ENCODE measurements around the gene PCGF3.
"Not testable (repeated sequence)": the region's sequence is repeated elsewhere in the genome, so short reads cannot be mapped to it uniquely, and the experiment has no call there.

PCGF3 gene

DNA sequence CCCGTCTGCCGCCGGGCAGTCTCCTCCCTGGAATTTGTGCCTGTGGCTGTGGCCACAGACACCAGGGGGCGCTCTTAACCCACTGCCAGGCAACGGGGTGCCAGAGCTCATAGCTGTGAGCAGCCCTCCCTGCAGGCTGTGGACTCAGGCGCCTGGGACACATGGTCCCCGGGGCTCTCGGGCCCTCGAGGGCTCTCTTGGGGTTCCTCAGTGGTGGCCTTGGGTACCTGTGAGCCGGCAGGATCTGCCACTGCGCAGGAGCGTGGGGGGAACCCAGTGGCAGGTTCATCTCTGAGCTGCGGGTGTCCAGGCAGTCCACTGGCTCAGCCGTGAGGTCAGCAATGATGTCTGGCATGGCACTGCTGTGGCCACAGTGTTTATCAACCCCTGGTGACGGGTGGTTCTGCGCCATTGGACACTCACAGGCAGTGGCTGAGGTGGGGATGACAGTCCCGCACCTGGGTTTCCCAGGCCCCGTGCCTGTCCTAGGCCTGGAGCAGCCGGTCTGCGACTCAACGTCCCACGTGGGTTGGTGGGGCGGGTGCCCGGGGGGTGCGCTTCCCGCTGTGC, 37.2 kb downstream of the PCGF3 start:
- DNase-seq: peak; percentile 53

DNA sequence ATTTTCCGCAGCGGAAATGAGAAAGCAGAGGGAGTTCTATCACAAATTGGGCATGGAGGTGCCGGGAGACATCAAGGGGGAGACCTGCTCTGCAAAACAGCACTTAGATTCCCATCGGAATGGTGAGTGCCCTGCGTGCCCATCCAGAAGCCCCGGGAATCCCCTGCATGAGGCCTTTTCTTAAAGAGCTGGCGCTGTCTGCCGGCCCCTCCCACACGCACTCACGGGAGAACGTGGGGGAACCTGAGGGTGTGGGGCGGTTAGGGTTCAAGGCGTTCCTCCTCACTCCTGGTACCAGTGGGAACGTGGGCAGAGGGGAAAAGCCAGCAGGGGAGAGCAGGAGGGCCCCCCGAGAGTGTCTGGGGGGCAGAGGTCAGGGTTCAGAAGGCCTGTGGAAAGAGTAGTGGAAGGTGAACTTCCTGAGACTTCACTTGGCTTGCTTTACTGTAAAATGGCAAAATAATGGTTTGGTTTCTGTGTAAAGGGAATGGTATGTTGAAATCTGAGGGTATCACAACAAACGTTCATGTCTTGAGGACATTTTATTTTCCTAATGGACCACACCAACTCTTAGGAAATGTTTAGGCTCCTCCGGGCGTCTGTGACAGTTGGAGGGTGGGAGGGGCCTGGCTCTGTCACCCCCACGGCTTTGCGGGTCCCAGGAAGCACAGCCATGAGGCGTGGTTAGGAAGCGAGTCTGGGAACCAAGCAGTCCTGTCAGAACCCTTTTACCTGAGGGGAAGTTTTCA, 38.0 kb downstream of the PCGF3 start:
- peak; percentile 41 for DNase-seq

DNA sequence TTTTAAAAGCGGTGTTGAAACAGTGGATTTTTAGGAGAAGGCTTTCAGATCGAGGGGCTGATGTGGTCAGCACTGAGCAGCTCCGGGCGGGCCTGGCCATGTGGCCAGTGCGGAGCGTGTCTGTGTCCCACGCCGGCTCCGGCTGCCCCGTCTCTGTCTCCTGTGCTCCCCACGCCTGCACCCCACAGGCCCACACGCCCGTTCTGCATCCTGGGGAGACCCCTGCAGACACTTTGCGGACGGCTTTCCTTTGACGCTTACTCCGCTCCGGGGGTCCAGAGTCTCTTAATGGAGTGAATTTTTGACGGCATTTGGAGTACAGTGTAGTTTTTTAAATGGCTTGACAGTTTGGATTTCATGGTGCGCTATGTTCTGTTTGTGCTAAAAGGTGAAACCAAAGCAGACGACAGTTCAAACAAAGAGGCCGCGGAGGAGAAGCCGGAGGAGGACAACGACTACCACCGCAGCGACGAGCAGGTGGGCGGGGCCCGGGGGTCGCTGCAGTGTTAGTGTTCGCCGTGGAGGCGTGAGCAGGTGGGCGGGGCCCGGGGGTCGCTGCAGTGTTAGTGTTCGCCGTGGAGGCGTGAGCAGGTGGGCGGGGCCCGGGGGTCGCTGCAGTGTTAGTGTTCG, 38.7 kb downstream of the PCGF3 start:
- no peak for DNase-seq

DNA sequence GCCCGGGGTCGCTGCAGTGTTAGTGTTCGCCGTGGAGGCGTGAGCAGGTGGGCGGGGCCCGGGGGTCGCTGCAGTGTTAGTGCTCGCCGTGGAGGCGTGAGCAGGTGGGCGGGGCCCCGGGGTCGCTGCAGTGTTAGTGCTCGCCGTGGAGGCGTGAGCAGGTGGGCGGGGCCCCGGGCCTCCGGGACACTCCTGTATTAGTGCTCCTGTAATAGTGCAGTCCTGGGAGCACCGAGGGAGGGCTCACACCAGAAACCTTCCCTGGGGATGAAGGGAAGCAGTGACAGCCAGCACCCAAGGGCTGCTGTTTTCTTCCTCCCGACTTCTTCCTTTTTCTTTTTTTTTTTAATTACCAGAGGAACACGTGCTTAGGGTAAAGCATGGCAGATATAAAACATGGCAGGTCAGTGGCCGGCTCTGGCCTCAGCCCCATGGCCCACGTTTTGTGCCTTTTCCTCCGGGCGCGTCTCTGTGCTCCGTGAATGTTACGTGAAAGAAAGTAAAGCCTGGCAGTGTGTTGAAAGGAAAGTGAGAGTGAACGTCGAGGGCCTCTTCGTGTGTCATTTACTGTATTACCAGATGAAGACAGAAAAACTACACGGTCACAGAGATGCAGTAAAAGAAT, 42.0 kb downstream of the PCGF3 start:
- DNase-seq: no peak

DNA sequence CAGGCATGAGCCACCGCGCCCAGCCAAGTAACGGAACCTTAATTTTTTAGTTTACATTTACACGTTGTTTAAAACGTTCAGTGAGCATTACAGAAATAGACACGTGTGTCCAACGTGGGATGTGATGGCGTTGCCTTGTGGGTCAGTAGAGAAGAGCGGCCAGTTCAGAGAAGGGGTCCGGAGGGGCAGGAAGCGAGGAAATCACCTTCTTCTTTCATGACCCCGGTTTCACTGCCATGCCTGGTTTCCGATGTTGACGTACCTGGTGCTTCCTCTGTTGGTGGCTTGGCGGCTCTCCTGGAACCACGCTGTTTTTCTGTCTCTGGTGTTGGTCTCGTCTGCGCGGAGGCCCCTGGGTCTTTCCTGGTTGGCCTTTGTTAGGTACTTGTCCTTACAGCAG, 42.8 kb downstream of the PCGF3 start:
- no peak for DNase-seq

DNA sequence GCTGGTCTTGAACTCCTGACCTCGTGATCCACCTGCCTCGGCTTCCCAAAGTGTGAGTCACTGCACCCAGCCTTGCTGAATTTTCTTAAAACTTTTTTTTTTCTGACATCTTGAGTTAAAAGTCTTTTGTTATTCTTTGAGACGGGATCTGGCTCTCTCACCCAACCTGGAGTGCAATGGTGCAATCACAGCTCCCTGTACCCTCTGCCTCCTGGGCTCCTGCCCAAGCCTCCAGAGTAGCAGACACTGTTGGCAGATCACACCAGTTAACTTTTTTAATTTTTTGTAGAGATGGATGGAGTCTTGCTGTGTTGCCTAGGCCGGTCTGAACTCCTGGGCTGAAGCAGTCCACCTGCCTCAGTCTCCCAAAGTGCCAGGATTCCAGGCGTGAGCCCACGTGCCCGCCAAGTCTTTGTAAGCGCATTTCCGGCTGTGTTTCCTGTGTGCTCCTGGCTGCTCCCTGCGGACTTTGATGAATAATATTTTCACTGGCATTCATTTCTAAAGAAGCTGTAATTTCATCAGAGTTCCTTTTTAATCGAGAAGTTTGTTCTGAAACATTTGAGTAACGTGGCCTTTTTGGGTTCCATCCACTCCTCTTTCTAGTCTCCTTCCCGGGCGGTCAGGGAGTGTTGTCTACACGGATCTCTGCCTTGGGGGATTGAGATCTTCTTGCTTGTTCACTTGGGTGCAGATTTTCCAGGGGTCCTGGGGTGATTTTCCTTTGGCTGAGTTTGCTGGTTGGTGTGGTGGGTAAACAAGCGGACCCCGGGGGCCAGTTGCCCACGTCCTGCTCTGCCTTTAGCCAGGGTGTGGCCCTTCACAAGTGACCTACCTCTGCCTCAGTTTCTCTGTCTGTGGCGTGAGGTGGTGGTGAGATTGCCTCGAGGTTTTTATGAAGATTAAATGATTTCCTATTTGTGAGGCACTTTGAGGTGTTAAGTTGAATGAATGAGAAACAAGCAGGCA, 44.4 kb downstream of the PCGF3 start:
- DNase-seq: peak; percentile 43

DNA sequence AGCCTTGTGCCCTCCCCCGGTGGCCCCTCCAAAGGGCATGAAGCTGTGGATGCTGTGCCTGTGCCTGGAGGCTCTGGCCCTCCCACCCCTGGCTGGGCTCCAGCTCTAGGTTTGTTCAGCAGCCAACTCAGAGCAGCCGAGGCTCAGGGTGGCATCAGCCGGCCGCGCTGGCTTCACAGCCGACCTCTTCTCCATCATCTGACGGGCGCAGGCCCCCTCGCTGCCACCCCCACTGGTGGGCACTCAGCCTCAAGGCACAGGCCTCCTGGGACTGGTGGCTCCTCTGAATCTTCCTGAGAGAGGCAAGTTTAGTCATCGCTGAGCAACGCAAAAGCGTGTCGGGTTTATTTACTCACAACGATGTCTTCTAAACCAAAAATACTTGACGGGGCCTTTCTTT, 46.0 kb downstream of the PCGF3 start:
- no peak for DNase-seq

DNA sequence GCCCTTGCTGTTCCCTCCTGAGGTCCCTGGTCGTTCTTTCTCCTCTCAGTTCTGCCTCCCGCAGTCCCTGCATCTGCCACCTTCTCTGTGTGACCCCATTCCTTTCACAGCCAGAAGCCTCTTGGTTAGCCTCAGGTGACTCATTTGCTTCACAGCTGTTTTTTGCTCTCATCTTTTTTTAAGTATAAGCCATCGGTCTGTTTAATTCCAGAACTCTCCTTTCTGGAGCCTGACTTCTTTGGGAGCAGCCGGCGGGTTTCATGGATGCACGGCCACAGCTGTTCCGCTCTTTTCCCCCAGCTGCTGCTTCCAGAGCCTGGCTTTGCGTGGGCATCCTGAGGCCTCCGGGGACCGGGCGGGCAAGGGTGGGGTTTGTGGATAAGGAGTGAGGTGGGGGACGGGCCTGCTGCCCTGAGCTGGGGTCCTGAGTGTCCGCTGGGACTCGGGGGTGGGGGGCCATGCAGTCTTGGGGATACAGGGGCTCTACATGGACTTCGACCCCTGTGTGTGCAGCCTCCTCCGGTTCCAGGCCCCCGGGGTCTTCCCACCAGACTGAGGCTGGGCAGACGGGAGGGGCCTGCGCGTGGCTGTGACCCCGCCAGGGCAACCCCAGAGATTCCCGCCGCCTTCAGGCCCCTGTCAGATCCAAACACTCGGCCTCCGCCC, 46.7 kb downstream of the PCGF3 start:
- DNase-seq: no peak

DNA sequence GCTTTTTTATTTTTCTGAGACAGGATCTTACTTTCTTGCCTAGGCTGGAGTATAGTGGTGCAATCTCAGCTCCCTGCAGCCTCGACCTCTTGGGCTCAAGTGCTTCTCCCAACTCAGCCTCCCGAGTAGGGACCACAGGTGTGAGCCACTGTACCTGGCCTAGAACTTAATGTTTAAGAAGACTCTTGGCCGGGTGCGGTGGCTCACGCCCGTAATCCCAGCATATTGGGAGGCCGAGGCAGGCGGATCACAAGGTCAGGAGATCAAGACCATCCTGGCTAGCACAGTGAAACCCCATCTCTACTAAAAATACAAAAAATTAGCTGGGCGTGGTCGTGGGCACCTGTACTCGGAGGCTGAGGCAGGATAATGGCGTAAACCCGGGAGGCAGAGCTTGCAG, 47.6 kb downstream of the PCGF3 start:
- DNase-seq: not testable (repeated sequence)

DNA sequence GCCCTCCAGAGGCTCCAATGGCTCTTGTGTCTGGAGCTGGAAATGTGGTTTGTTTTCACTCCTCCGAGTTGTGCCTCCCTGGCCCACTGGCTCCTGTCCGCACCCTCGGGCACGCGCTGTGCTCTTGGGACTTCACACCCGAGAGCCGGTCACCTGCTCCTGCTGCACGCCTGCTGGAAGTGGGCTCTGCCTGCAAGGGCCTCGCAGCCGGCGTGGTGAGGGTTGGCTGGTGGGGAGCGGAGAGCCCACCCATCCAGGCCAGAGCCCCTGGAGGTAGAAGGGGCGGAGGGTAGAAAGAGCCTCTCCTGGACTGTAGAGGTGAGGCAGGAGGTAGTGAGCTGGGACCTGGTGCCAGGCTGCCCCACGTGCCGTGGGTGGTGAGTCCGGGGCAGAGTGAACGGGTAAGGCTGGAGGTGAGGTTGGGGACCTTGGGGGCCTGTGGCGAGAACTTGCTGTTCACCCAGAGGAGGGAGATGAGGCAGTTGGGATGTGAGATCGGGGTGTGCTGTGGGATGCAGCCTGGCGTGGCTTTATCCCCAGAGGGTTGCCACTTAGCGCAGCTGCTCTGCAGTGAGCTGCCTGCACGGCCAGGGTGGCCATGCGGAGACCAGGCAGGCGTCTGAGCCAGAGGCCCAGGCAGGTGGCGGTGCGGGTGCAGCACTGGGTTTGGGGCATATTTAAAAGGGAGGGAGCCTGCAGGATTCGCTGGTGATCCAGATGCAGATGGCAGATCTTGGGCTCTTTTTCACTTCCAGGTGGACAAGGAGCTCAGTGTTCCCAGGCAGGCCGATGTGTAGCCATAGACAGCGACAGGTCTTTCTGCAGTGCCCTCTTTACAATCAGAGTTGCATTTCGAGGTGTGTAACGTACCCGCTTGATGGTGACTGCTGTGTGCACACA, 48.8 kb downstream of the PCGF3 start:
- no peak for DNase-seq

DNA sequence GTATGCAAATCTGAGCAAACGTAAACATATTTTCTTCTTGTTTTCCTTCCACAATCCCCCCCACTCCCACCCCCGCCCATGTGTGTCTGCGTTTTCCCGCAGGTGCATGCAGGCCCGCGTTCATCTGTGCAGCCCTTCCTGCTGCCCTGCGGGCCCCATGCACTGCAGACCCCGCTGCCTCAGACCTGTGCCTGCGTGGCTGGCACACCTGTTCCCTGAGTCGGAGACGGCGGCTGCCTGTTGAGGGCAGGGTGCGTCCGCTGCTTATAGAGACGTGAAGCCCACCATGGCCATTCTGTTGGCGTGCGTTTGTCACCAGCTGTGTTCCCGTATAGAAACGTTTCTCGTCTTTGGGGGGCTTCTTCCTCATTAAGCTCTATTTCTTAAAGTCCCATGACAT, 51.5 kb downstream of the PCGF3 start:
- DNase-seq: no peak

DNA sequence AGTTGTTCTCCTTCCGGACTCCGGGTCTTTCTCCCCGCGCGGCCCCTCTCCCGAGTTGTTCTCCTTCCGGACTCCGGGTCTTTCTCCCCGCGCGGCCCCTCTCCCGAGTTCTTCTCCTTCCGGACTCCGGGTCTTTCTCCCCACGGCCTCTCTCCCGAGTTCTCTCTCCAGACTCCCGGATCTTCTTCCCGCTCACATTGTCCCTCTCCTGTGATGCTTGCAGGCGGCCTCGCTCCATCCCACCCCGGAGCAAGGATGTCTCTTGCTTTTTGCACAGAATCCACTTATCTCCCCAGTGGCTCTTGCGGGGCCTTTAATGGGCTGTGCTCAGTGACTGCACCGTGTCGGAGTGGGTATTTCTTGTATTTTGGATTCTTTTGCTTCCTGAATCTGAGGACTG, 54.2 kb downstream of the PCGF3 start:
- DNase-seq: not testable (repeated sequence)

DNA sequence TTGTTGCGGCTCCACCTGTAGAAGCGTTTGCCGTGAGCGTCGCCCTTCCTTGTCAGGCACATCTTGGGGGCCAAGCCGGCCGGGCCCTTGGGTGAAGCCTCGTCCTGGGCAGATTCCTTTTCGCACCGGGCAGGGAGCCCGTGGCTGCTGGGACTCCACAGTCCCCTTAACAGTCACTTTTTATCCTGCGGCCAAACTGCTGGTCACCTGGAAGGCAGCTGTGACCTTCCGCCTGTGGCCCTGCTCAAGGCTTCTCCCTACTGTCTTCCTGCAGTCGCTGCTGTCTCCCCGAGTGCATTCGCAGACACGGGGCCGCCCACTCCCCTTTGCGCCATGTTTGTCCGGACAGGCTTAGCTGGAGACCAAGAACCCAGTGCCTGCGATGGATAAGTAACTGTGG, 55.0 kb downstream of the PCGF3 start:
- DNase-seq: no peak

DNA sequence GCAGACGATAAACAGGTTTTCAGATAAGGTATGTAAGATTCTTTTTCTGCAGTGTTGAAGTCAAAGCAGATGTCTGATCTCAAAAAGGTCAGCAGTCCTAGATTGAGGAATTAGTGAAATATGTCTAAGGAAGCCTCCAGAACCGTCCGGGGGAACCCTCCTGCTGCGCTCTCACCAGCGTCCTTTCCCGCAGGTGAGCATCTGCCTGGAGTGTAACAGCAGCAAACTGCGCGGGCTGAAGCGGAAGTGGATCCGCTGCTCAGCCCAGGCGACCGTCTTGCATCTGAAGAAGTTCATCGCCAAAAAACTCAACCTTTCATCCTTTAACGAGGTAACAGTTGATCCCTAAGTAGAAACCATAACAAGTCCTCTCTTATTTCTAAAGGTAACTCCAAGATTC, 55.5 kb downstream of the PCGF3 start:
- no peak for DNase-seq

DNA sequence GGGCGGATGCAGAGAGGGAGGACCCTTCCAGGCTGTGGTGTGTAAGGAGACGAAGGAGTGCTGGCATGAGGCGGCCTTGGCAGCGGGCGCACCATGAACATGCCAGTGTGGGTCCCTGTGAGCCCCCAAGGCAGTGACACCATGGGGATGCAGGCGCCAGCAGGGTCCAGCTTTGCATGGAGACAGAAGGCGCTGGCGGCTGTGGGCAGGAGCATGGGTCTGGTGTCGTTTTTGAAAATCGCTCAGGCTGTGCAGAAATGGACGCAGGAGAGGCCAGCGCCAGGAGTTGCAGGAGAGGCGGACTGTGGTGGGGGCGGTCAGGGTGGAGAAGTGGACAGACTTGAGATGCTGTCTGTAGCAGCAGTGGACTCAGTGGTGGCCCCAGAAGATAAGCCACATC, 56.1 kb downstream of the PCGF3 start:
- DNase-seq: no peak

DNA sequence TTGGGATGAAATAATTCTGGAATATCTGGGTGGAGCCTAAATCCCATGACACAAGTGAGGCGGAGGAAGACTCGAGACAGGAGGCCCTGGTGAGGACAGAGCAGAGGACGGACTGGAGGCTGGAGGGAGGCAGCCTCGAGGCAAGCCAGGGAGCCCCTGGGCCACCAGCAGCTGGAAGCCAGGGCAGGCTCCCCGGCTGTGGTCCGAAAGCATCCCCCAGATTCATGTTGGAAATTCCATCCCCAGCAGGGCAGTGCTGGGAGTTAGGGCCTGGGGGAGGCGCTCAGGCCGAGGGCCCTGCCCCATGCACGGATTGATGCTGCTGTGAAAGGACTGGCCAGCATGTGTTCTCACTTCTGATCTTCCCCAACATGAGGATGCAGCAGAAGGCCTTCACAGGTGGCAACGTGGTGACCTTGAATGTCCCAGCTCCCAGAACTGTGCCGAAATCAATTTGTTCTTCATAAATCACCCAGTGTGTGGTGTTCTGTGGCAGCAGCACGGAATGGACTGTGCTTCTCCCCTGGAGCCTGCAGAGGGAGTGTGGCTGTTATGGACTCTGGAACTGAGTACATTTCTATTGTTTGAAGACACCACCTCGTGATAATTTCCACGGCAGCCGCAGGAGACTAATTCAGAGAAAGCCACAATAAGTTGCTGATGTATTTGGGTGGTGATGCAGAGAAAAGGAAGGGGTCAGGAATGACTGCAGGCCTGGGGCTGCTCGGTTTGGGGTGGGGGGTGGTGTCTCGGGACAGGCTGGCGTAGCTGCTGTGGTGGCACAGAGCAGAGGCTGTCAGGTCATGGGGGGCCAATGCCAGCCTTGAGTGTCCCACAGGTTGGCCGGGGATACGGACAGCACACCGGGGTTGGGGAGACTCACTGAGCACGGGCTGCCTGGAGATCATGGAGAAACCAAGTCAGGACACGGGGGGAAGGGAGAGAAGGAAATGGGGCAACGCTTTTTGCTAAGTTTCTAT, 56.9 kb downstream of the PCGF3 start:
- peak; percentile 23 for DNase-seq

DNA sequence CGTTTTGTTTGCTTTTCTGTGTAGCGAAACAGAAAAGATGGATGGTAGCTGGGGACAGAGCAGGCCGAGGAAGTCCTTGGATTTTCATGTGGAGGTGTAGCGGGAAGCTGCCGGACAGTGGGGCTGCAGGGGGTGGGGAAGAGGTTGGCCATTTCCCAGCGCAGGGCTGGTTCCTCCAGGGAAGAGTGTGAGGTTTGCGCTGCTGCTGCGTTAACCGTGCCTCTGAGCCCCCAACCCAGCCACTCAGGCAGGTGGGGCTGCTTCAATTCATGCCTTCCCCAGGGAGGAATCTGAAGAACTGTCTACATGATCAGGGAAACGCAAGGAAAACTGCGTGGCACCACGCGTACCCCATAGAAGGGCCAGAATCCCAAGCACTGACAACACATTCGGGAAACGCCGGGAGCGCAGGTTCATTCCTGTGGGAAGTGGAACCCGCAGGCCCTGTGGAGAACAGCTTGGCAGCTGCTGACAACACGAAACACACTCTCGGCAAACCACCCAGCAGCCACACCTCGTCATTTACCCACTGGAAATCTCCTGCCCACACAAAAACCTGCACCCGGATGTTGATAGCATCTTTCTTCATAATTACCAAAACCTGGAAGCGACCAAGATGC, 57.7 kb downstream of the PCGF3 start:
- no peak for DNase-seq

DNA sequence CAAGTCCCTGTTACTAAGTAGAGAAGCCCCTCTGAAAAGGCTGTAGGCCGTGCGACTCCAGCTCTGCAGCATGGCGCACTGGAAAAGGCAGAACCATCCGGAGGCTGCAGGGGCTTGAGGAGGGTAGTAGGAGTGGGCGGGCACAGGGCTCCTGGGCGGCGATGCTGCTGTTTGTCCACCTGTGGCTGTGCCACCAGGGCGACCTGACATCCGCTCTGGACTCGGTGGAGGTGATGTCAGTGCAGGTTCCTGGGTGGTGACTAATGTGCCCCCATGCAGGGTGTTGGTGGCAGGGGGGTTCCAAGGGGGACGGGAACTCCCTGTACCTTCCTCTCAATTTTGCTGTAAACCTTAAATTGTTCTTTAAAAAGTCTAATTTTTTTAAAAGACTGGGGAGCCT, 58.3 kb downstream of the PCGF3 start:
- no peak for DNase-seq

Data from fibroblast of skin of back (primary cell).